Measurements from ENCODE around the gene UBL3.

- TF ChIP-seq, protein P1, sequence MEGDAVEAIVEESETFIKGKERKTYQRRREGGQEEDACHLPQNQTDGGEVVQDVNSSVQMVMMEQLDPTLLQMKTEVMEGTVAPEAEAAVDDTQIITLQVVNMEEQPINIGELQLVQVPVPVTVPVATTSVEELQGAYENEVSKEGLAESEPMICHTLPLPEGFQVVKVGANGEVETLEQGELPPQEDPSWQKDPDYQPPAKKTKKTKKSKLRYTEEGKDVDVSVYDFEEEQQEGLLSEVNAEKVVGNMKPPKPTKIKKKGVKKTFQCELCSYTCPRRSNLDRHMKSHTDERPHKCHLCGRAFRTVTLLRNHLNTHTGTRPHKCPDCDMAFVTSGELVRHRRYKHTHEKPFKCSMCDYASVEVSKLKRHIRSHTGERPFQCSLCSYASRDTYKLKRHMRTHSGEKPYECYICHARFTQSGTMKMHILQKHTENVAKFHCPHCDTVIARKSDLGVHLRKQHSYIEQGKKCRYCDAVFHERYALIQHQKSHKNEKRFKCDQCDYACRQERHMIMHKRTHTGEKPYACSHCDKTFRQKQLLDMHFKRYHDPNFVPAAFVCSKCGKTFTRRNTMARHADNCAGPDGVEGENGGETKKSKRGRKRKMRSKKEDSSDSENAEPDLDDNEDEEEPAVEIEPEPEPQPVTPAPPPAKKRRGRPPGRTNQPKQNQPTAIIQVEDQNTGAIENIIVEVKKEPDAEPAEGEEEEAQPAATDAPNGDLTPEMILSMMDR (IDR thresholded peaks at IDR 0.05): no peak
- TF ChIP-seq POLR2A (IDR thresholded peaks at IDR 0.05): no peak
Measured at GRCh38 chr13:29846475-29847256, 3.8 kb downstream of the UBL3 start.

Data from tibial nerve (tissue), 3 donors.